Caco-2 (cell line): Measurements from ENCODE around the gene HOXB3. TPM values are rescaled to one million over a fixed set of nuclear protein-coding genes. Genes with fewer than 3 reads are reported as not detected.

Experiments
- BruUV-seq: library from RNA; stranded (reverse); fragments of 400-500 nt; replicated peaks from 2 replicates; lab custom pipeline; 2021; lab: Mats Ljungman, UMichigan
- CTCF ChIA-PET: fragments of 300-600 bp; sonication (Branson Sonifier 250); formaldehyde crosslinking; loops from one replicate; lab custom pipeline; 2022; ENCODE audit warnings: antibody characterized with exemption; lab: Charles Lee
- POLR2A ChIA-PET: fragments of 300-600 bp; sonication (Branson Sonifier 250); formaldehyde crosslinking; loops from one replicate; lab custom pipeline; 2022; ENCODE audit warnings: antibody characterized with exemption; lab: Charles Lee
- DNase-seq, 2 experiments: peaks; one replicate each; pipeline versions ENCODE4 v3.0.0 to v3.0.0-alpha.2; 2020 to 2022
- H3K27me3 ChIP-seq: replicated peaks from 2 replicates; pipeline ENCODE4 v1.6.0; 2011; ENCODE audit warnings: low read length; ENCODE audit not compliant: control insufficient read depth, insufficient read depth
- H3K36me3 ChIP-seq: 2 replicates; pipeline ENCODE4 v1.5.1; 2011; ENCODE audit warnings: low read length; ENCODE audit not compliant: control insufficient read depth, insufficient read depth
- H3K4me1 ChIP-seq: fragments of 250-450 bp; sonication (Bioruptor Pico); 2 replicates; pipeline ENCODE4 v1.5.1; 2020; ENCODE audit warnings: mild to moderate bottlenecking
- H3K4me3 ChIP-seq: 2 replicates; pipeline ENCODE4 v1.5.1; 2011; ENCODE audit warnings: low read depth, mild to moderate bottlenecking, control low read depth, low read length
- H3K9me3 ChIP-seq: fragments of 250-450 bp; sonication (Bioruptor Pico); 2 replicates; pipeline ENCODE4 v1.5.1; 2020; ENCODE audit warnings: mild to moderate bottlenecking, moderate library complexity
- H3K27ac Mint-ChIP-seq: one replicate; pipeline ENCODE4 v1.8.0; 2022; ENCODE audit warnings: mixed read lengths; ENCODE audit not compliant: unreplicated experiment
- H3K27me3 Mint-ChIP-seq: one replicate; pipeline ENCODE4 v1.8.0; 2022; ENCODE audit warnings: mixed read lengths; ENCODE audit not compliant: insufficient read depth, unreplicated experiment
- H3K36me3 Mint-ChIP-seq: one replicate; pipeline ENCODE4 v1.8.0; 2022; ENCODE audit warnings: mild to moderate bottlenecking, mixed read lengths; ENCODE audit not compliant: insufficient read depth, unreplicated experiment
- H3K4me1 Mint-ChIP-seq: one replicate; pipeline ENCODE4 v1.8.0; 2022; ENCODE audit warnings: low read depth, mixed read lengths; ENCODE audit not compliant: unreplicated experiment
- H3K4me3 Mint-ChIP-seq: one replicate; pipeline ENCODE4 v1.8.0; 2022; ENCODE audit warnings: mild to moderate bottlenecking, moderate library complexity, mixed read lengths; ENCODE audit not compliant: unreplicated experiment
- H3K9me3 Mint-ChIP-seq: one replicate; pipeline ENCODE4 v1.8.0; 2022; ENCODE audit warnings: mixed read lengths; ENCODE audit not compliant: unreplicated experiment
- intact Hi-C: fragments of 100-400 bp; cut with micrococcal nuclease; formaldehyde crosslinking; loops from one replicate; pipeline ENCODE4 v1.10.0; 2022; ENCODE audit not compliant: unreplicated experiment
- total RNA-seq: library from RNA; stranded (reverse); gene quantifications from 2 replicates; pipeline ENCODE4 v1.2.3, GENCODE V29; 2022
- TF ChIP-seq, protein P1 (sequence below), 2 experiments: fragments of 200-600 bp in 1 of 2; IDR thresholded peaks; 1 replicate in 1 of 2; 2 replicates in 1 of 2; pipeline versions ENCODE4 v1.5.1 to v1.8.0; 2011 to 2022; ENCODE audit warnings: antibody characterized with exemption in 1 of 2, control low read depth in 1 of 2, inconsistent platforms in 1 of 2, low read depth in 1 of 2, low read length in 1 of 2, mild to moderate bottlenecking in 1 of 2, moderate library complexity in 1 of 2; ENCODE audit not compliant: insufficient read depth in 1 of 2, severe bottlenecking in 1 of 2, unreplicated experiment in 1 of 2

HOXB3 gene
- total RNA-seq, 1 experiment from 2014 or later = 7.2 TPM

GRCh38 chr17:48619826-48620449, 29.9 kb upstream of the HOXB3 start:
- Histone ChIP-seq H3K27me3 (peaks cover 33% of the 10 kb centered on the region), H3K36me3 (no peaks in the 10 kb centered on the region), H3K9me3 (no peaks in the 10 kb centered on the region), H3K4me3 (no peak overlapping the region), H3K4me1 (peaks cover 9% of the 10 kb centered on the region)
- TF ChIP-seq, protein P1, sequence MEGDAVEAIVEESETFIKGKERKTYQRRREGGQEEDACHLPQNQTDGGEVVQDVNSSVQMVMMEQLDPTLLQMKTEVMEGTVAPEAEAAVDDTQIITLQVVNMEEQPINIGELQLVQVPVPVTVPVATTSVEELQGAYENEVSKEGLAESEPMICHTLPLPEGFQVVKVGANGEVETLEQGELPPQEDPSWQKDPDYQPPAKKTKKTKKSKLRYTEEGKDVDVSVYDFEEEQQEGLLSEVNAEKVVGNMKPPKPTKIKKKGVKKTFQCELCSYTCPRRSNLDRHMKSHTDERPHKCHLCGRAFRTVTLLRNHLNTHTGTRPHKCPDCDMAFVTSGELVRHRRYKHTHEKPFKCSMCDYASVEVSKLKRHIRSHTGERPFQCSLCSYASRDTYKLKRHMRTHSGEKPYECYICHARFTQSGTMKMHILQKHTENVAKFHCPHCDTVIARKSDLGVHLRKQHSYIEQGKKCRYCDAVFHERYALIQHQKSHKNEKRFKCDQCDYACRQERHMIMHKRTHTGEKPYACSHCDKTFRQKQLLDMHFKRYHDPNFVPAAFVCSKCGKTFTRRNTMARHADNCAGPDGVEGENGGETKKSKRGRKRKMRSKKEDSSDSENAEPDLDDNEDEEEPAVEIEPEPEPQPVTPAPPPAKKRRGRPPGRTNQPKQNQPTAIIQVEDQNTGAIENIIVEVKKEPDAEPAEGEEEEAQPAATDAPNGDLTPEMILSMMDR (IDR thresholded peaks at IDR 0.05; ENCODE audit: insufficient read depth in 1 of 2, low read depth in 1 of 2, low read length in 1 of 2, severe bottlenecking in 1 of 2, unreplicated experiment in 1 of 2) = no peak
- Mint-ChIP-seq H3K4me1 (peaks cover 28% of the 10 kb centered on the region), H3K9me3 (no peaks in the 10 kb centered on the region), H3K27me3 (peaks cover 69% of the 10 kb centered on the region), H3K36me3 (peaks cover 7% of the 10 kb centered on the region), H3K27ac (no peak overlapping the region), H3K4me3 (peak overlapping the region; percentile 63)
- ChIA-PET POLR2A (no interaction called here), CTCF (interaction anchor here (0.6 to 1.9 kb wide), 3 partner anchors 13 to 690 kb away, joined by 3 to 5 read pairs (median 4); no protein-coding TSS in a partner anchor)
- no peak for DNase-seq
- intact Hi-C loops = loop anchor here (2.0 kb wide), 3 partner anchors 127 to 595 kb away; no protein-coding TSS in a partner anchor
- BruUV-seq = no TSS peak

- peak overlapping the region; percentile 33 for H3K4me3 ChIP-seq
- POLR2A ChIA-PET = interaction anchor here (0.6 to 0.9 kb wide), 2 partner anchors 123 to 205 kb away, joined by 4 to 5 read pairs; no protein-coding TSS in a partner anchor
- Mint-ChIP-seq H3K4me3 (peak overlapping the region; percentile 63), H3K9me3 (no peaks in the 10 kb centered on the region), H3K27me3 (peaks cover 69% of the 10 kb centered on the region), H3K4me1 (peaks cover 33% of the 10 kb centered on the region), H3K27ac (peak overlapping the region; percentile 59), H3K36me3 (peaks cover 7% of the 10 kb centered on the region)
- intact Hi-C loops = loop anchor here (1.0 to 2.0 kb wide), 7 partner anchors 126 to 594 kb away; no protein-coding TSS in a partner anchor
- H3K36me3 ChIP-seq = no peaks in the 10 kb centered on the region
- peak; percentile 93 to 98 for DNase-seq
- TF ChIP-seq, protein P1 (IDR thresholded peaks at IDR 0.05; ENCODE audit: insufficient read depth in 1 of 2, low read depth in 1 of 2, low read length in 1 of 2, severe bottlenecking in 1 of 2, unreplicated experiment in 1 of 2) = peak; percentile 100
- CTCF ChIA-PET = interaction anchor here (0.6 to 2.3 kb wide), 23 partner anchors 12 to 1084 kb away, joined by 3 to 11 read pairs (median 4); no protein-coding TSS in a partner anchor
- no TSS peak for BruUV-seq
- peaks cover 4% of the 10 kb centered on the region for H3K4me1 ChIP-seq
- H3K9me3 ChIP-seq = no peaks in the 10 kb centered on the region
- peaks cover 27% of the 10 kb centered on the region for H3K27me3 ChIP-seq
Measured at GRCh38 chr17:48618256-48618896, 28.3 kb upstream of the HOXB3 start.
